ENCODE data around the gene NEURL1B. TPM values are rescaled to one million over a fixed set of nuclear protein-coding genes. Genes with fewer than 3 reads are reported as not detected.

The NEURL1B gene
- polyA plus RNA-seq, 1 donor from 2014 or later = 12.7 TPM

GRCh38 chr5:172634106-172634899 is 6.8 kb upstream of the NEURL1B start:
- H3K4me2 ChIP-seq (ENCODE audit: low read length) = no peak overlapping the region
- H3K9me2 ChIP-seq (ENCODE audit: insufficient read depth, low read length) = no peaks in the 10 kb centered on the region
- TF ChIP-seq, protein P1, sequence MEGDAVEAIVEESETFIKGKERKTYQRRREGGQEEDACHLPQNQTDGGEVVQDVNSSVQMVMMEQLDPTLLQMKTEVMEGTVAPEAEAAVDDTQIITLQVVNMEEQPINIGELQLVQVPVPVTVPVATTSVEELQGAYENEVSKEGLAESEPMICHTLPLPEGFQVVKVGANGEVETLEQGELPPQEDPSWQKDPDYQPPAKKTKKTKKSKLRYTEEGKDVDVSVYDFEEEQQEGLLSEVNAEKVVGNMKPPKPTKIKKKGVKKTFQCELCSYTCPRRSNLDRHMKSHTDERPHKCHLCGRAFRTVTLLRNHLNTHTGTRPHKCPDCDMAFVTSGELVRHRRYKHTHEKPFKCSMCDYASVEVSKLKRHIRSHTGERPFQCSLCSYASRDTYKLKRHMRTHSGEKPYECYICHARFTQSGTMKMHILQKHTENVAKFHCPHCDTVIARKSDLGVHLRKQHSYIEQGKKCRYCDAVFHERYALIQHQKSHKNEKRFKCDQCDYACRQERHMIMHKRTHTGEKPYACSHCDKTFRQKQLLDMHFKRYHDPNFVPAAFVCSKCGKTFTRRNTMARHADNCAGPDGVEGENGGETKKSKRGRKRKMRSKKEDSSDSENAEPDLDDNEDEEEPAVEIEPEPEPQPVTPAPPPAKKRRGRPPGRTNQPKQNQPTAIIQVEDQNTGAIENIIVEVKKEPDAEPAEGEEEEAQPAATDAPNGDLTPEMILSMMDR (IDR thresholded peaks at IDR 0.05; ENCODE audit: poor library complexity, severe bottlenecking) = no peak
- TF ChIP-seq EZH2 (IDR thresholded peaks at IDR 0.05; ENCODE audit: borderline replicate concordance, insufficient read depth, low read length, poor library complexity, severe bottlenecking) (no peak), MXI1 (conservative IDR thresholded peaks at IDR 0.05; ENCODE audit: poor library complexity, severe bottlenecking) (no peak), EP300 (conservative IDR thresholded peaks at IDR 0.05; ENCODE audit: poor library complexity, severe bottlenecking) (no peak), SMC3 (conservative IDR thresholded peaks at IDR 0.05; ENCODE audit: poor library complexity) (no peak), TAF1 (IDR thresholded peaks at IDR 0.05; ENCODE audit: low read depth) (no peak), RAD21 (conservative IDR thresholded peaks at IDR 0.05) (no peak), REST (IDR thresholded peaks at IDR 0.05; ENCODE audit: borderline replicate concordance) (no peak), POLR2AphosphoS5 (IDR thresholded peaks at IDR 0.05) (no peak)
- H3K9ac ChIP-seq (ENCODE audit: low read length) = no peak overlapping the region
- H3K9me3 ChIP-seq (ENCODE audit: low read length) = no peaks in the 10 kb centered on the region
- H2AFZ ChIP-seq (ENCODE audit: low read depth, low read length) = no peak overlapping the region
- no peak overlapping the region for H3K4me3 ChIP-seq (ENCODE audit: low read length)
- H3K27ac ChIP-seq (ENCODE audit: low read length) = no peak overlapping the region
- no peaks in the 10 kb centered on the region for H4K20me1 ChIP-seq (ENCODE audit: insufficient read depth)
- no peaks in the 10 kb centered on the region for H3K27me3 ChIP-seq (ENCODE audit: insufficient read depth, low read depth, low read length)
- no peaks in the 10 kb centered on the region for H3K79me2 ChIP-seq (replicated peaks; ENCODE audit: insufficient read depth, low read length)
- H3K36me3 ChIP-seq (ENCODE audit: insufficient read depth, low read length) = no peaks in the 10 kb centered on the region
- no peaks in the 10 kb centered on the region for H3F3A ChIP-seq (ENCODE audit: insufficient read depth, low read length, poor library complexity, severe bottlenecking)

- Histone ChIP-seq H3K9ac (ENCODE audit: low read length) (no peak overlapping the region), H3F3A (ENCODE audit: insufficient read depth, low read length, poor library complexity, severe bottlenecking) (no peaks in the 10 kb centered on the region), H3K27me3 (ENCODE audit: insufficient read depth, low read depth, low read length) (no peaks in the 10 kb centered on the region), H3K4me3 (ENCODE audit: low read length) (no peak overlapping the region), H2AFZ (ENCODE audit: low read depth, low read length) (no peak overlapping the region), H3K4me2 (ENCODE audit: low read length) (no peak overlapping the region), H3K9me3 (ENCODE audit: low read length) (no peaks in the 10 kb centered on the region), H3K79me2 (replicated peaks; ENCODE audit: insufficient read depth, low read length) (no peaks in the 10 kb centered on the region), H3K36me3 (ENCODE audit: insufficient read depth, low read length) (no peaks in the 10 kb centered on the region), H4K20me1 (ENCODE audit: insufficient read depth) (no peaks in the 10 kb centered on the region), H3K9me2 (ENCODE audit: insufficient read depth, low read length) (no peaks in the 10 kb centered on the region), H3K27ac (ENCODE audit: low read length) (no peak overlapping the region)
- no peak for TF ChIP-seq TAF1 (IDR thresholded peaks at IDR 0.05; ENCODE audit: low read depth)
- TF ChIP-seq EZH2 (IDR thresholded peaks at IDR 0.05; ENCODE audit: borderline replicate concordance, insufficient read depth, low read length, poor library complexity, severe bottlenecking) = no peak
- TF ChIP-seq EP300 (conservative IDR thresholded peaks at IDR 0.05; ENCODE audit: poor library complexity, severe bottlenecking) = no peak
- no peak for TF ChIP-seq REST (IDR thresholded peaks at IDR 0.05; ENCODE audit: borderline replicate concordance)
- TF ChIP-seq RAD21 (conservative IDR thresholded peaks at IDR 0.05) = no peak
- no peak for TF ChIP-seq POLR2AphosphoS5 (IDR thresholded peaks at IDR 0.05)
- TF ChIP-seq, protein P1 (IDR thresholded peaks at IDR 0.05; ENCODE audit: poor library complexity, severe bottlenecking) = no peak
- TF ChIP-seq MXI1 (conservative IDR thresholded peaks at IDR 0.05; ENCODE audit: poor library complexity, severe bottlenecking) = no peak
- no peak for TF ChIP-seq SMC3 (conservative IDR thresholded peaks at IDR 0.05; ENCODE audit: poor library complexity)
These were observed 6.0 kb upstream of the NEURL1B start for GRCh38 chr5:172635038-172635437.
